Neural progenitor cell (in vitro differentiated cells): ENCODE data around the gene RBMS1. TPM values are rescaled to one million over a fixed set of nuclear protein-coding genes. Genes with fewer than 3 reads are reported as not detected.

Source experiments
- DNase-seq: peaks from one replicate; pipeline ENCODE4 v3.0.0-alpha.2; 2016; ENCODE audit warnings: low spot score
- H2AFZ ChIP-seq: fragments of 200-600 bp; sonication (generic); replicated peaks from 2 replicates; pipeline ENCODE4 v1.6.1; 2016; ENCODE audit warnings: antibody characterized with exemption
- H3F3A ChIP-seq: fragments of 200-600 bp; sonication (generic); 2 replicates; pipeline ENCODE4 v1.6.1; 2016; ENCODE audit warnings: antibody characterized with exemption, low read depth
- H3K27ac ChIP-seq: fragments of 200-600 bp; sonication (generic); 2 replicates; pipeline ENCODE4 v1.5.1; 2016; ENCODE audit warnings: mild to moderate bottlenecking
- H3K27me3 ChIP-seq: fragments of 200-600 bp; sonication (generic); 2 replicates; pipeline ENCODE4 v1.6.1; 2016; ENCODE audit warnings: mild to moderate bottlenecking, moderate library complexity
- H3K36me3 ChIP-seq: fragments of 200-600 bp; sonication (generic); 2 replicates; pipeline ENCODE4 v1.5.1; 2016
- H3K4me1 ChIP-seq: fragments of 200-600 bp; sonication (generic); 2 replicates; pipeline ENCODE4 v1.6.1; 2016; ENCODE audit warnings: mixed run types
- H3K4me2 ChIP-seq: fragments of 200-600 bp; sonication (generic); 2 replicates; pipeline ENCODE4 v1.6.1; 2016
- H3K4me3 ChIP-seq: fragments of 200-600 bp; sonication (generic); 2 replicates; pipeline ENCODE4 v1.5.1; 2016
- H3K79me2 ChIP-seq: fragments of 200-600 bp; sonication (generic); 2 replicates; pipeline ENCODE4 v1.6.1; 2016; ENCODE audit warnings: low read depth
- H3K9ac ChIP-seq: fragments of 200-600 bp; sonication (generic); 2 replicates; pipeline ENCODE4 v1.6.1; 2016
- H3K9me3 ChIP-seq: fragments of 200-600 bp; sonication (generic); 2 replicates; pipeline ENCODE4 v1.5.1; 2016; ENCODE audit warnings: low read depth
- H4K20me1 ChIP-seq: fragments of 200-600 bp; sonication (generic); 2 replicates; pipeline ENCODE4 v1.6.1; 2016; ENCODE audit warnings: low read depth
- H3K27ac Mint-ChIP-seq: 3 replicates; pipeline ENCODE4 v1.8.0; 2021; ENCODE audit warnings: mixed read lengths
- H3K27me3 Mint-ChIP-seq: 2 replicates; pipeline ENCODE4 v1.8.0; 2022; ENCODE audit warnings: low read depth, mild to moderate bottlenecking, inconsistent platforms, moderate library complexity, mixed read lengths; ENCODE audit not compliant: insufficient read depth
- H3K36me3 Mint-ChIP-seq: 3 replicates; pipeline ENCODE4 v1.8.0; 2021; ENCODE audit warnings: mixed read lengths
- H3K4me1 Mint-ChIP-seq: 3 replicates; pipeline ENCODE4 v1.8.0; 2021; ENCODE audit warnings: mixed read lengths
- H3K4me3 Mint-ChIP-seq: 3 replicates; pipeline ENCODE4 v1.8.0; 2021; ENCODE audit warnings: mild to moderate bottlenecking, moderate library complexity, mixed read lengths
- H3K9me3 Mint-ChIP-seq: 3 replicates; pipeline ENCODE4 v1.8.0; 2020; ENCODE audit warnings: mixed read lengths
- CTCF ChIP-seq: fragments of 200-600 bp; sonication (generic); IDR thresholded peaks from 2 replicates; pipeline ENCODE4 v1.5.1; 2017; ENCODE audit warnings: antibody characterized with exemption, mild to moderate bottlenecking
- EZH2 ChIP-seq: fragments of 200-600 bp; sonication (generic); IDR thresholded peaks from 2 replicates; pipeline ENCODE4 v1.6.1; 2017; ENCODE audit warnings: antibody characterized with exemption, mild to moderate bottlenecking, moderate library complexity
- EZH2phosphoT487 ChIP-seq: fragments of 200-600 bp; sonication (generic); IDR thresholded peaks from 2 replicates; pipeline ENCODE4 v1.6.1; 2017; ENCODE audit warnings: antibody characterized with exemption
- total RNA-seq: library from RNA; depleted of rRNA; stranded (reverse); fragments of >200 nt; gene quantifications from 2 replicates; pipeline ENCODE4 v1.2.3, GENCODE V29; 2015; ENCODE audit warnings: low replicate concordance

RBMS1 gene
- total RNA-seq, 1 donor from 2014 or later = 101 TPM

- Histone ChIP-seq H2AFZ (no peak overlapping the region), H3K9me3 (no peaks in the 10 kb centered on the region), H3F3A (peaks cover 46% of the 10 kb centered on the region), H3K9ac (no peak overlapping the region), H3K4me1 (peaks cover 66% of the 10 kb centered on the region), H3K4me3 (no peak overlapping the region), H3K4me2 (peak overlapping the region; percentile 78), H3K36me3 (no peaks in the 10 kb centered on the region), H3K27me3 (peaks cover 22% of the 10 kb centered on the region), H3K27ac (no peak overlapping the region), H4K20me1 (peaks cover 86% of the 10 kb centered on the region), H3K79me2 (peaks cover 86% of the 10 kb centered on the region)
- Mint-ChIP-seq H3K9me3 (no peaks in the 10 kb centered on the region), H3K4me1 (peaks cover 42% of the 10 kb centered on the region), H3K27ac (no peak overlapping the region), H3K27me3 (peaks cover 11% of the 10 kb centered on the region), H3K4me3 (no peak overlapping the region), H3K36me3 (peaks cover 2% of the 10 kb centered on the region)
- TF ChIP-seq CTCF = no peak
- no peak for TF ChIP-seq EZH2
- no peak for TF ChIP-seq EZH2phosphoT487
- peak; percentile 57 for DNase-seq
Measured at GRCh38 chr2:160402997-160403979, 90.3 kb downstream of the RBMS1 start.

GRCh38 chr2:160402501-160402900, 91.1 kb downstream of the RBMS1 start:
- H3K4me2 ChIP-seq = peak overlapping the region; percentile 78
- H3K4me3 ChIP-seq = no peak overlapping the region
- H2AFZ ChIP-seq = no peak overlapping the region
- H3K27ac ChIP-seq = no peak overlapping the region
- Mint-ChIP-seq H3K27ac (no peak overlapping the region), H3K36me3 (peaks cover 2% of the 10 kb centered on the region), H3K4me1 (peaks cover 39% of the 10 kb centered on the region), H3K4me3 (no peak overlapping the region), H3K27me3 (peaks cover 9% of the 10 kb centered on the region), H3K9me3 (no peaks in the 10 kb centered on the region)
- H3K9ac ChIP-seq = no peak overlapping the region
- H3K27me3 ChIP-seq = peaks cover 22% of the 10 kb centered on the region
- no peak for DNase-seq
- H3K79me2 ChIP-seq = peaks cover 93% of the 10 kb centered on the region
- H3K4me1 ChIP-seq = peaks cover 73% of the 10 kb centered on the region
- peaks cover 94% of the 10 kb centered on the region for H4K20me1 ChIP-seq
- H3K36me3 ChIP-seq = no peaks in the 10 kb centered on the region
- H3F3A ChIP-seq = peaks cover 50% of the 10 kb centered on the region
- H3K9me3 ChIP-seq = no peaks in the 10 kb centered on the region
- no peak for TF ChIP-seq EZH2phosphoT487
- TF ChIP-seq EZH2 = no peak
- no peak for TF ChIP-seq CTCF

- Histone ChIP-seq H3F3A (peaks cover 54% of the 10 kb centered on the region), H3K36me3 (no peaks in the 10 kb centered on the region), H3K9ac (no peak overlapping the region), H3K27me3 (peaks cover 22% of the 10 kb centered on the region), H3K4me1 (peaks cover 78% of the 10 kb centered on the region), H3K27ac (no peak overlapping the region), H3K4me2 (peak overlapping the region; percentile 78), H3K9me3 (no peaks in the 10 kb centered on the region), H4K20me1 (peaks cover 99% of the 10 kb centered on the region), H2AFZ (no peak overlapping the region), H3K79me2 (peaks cover 94% of the 10 kb centered on the region), H3K4me3 (no peak overlapping the region)
- TF ChIP-seq EZH2 (no peak), CTCF (no peak), EZH2phosphoT487 (no peak)
- Mint-ChIP-seq H3K9me3 (no peaks in the 10 kb centered on the region), H3K36me3 (peaks cover 2% of the 10 kb centered on the region), H3K4me1 (peaks cover 39% of the 10 kb centered on the region), H3K27ac (no peak overlapping the region), H3K27me3 (peaks cover 9% of the 10 kb centered on the region), H3K4me3 (no peak overlapping the region)
- DNase-seq = peak; percentile 19
Measured at GRCh38 chr2:160401895-160402294, 91.7 kb downstream of the RBMS1 start.
